Spleen (tissue), 11 donors: ENCODE results near the gene CAPG. TPM values are rescaled to one million over a fixed set of nuclear protein-coding genes. Genes with fewer than 3 reads are reported as not detected.

Experiments
- DNase-seq: peaks from one replicate; pipeline ENCODE4 v3.0.0-alpha.2; 2020
- H3K27ac ChIP-seq, 8 donors: fragments of 200-600 bp; sonication (generic) in 7 of 8; 1 replicate in 4 of 8; 2 replicates in 4 of 8; pipeline versions ENCODE4 v1.5.0 to v1.8.0; 2016 to 2021; ENCODE audit warnings: inconsistent platforms in 4 of 8, mild to moderate bottlenecking in 4 of 8, moderate library complexity in 1 of 8
- H3K27me3 ChIP-seq, 7 donors: fragments of 200-600 bp; sonication (generic) in 6 of 7; replicated peaks in 1 of 7; 1 replicate in 4 of 7; 2 replicates in 3 of 7; pipeline versions ENCODE4 v1.5.0 to v1.8.0; 2016 to 2021; ENCODE audit warnings: inconsistent platforms in 3 of 7, mild to moderate bottlenecking in 1 of 7
- H3K36me3 ChIP-seq, 6 donors: fragments of 200-600 bp; sonication (generic) in 5 of 6; 1 replicate in 4 of 6; 2 replicates in 2 of 6; pipeline versions ENCODE4 v1.5.0 to v1.8.0; 2016 to 2021; ENCODE audit warnings: inconsistent platforms in 2 of 6
- H3K4me1 ChIP-seq, 6 donors: fragments of 200-600 bp; sonication (generic) in 5 of 6; 1 replicate in 3 of 6; 2 replicates in 3 of 6; pipeline versions ENCODE4 v1.5.0 to v1.8.0; 2016 to 2021; ENCODE audit warnings: inconsistent platforms in 3 of 6
- H3K4me3 ChIP-seq, 8 donors: fragments of 200-600 bp; sonication (generic) in 7 of 8; 1 replicate in 4 of 8; 2 replicates in 4 of 8; pipeline versions ENCODE4 v1.5.0 to v1.8.0; 2016 to 2021; ENCODE audit warnings: inconsistent platforms in 4 of 8, mild to moderate bottlenecking in 4 of 8, moderate library complexity in 2 of 8
- H3K9me3 ChIP-seq, 8 donors: fragments of 200-600 bp; sonication (generic) in 7 of 8; 1 replicate in 4 of 8; 2 replicates in 4 of 8; pipeline versions ENCODE4 v1.5.0 to v1.8.0; 2016 to 2021; ENCODE audit warnings: inconsistent platforms in 4 of 8
- CTCF ChIP-seq, 11 experiments: fragments of 200-600 bp in 7 of 11; fragments of 450-650 bp in 4 of 11; sonication (generic) in 4 of 11; IDR thresholded peaks in 8 of 11; conservative IDR thresholded peaks in 3 of 11; 1 replicate in 7 of 11; 2 replicates in 4 of 11; pipeline versions ENCODE4 v1.4.0 to v1.8.0; 2016 to 2021; ENCODE audit warnings: antibody characterized with exemption in 11 of 11, inconsistent platforms in 4 of 11, mild to moderate bottlenecking in 1 of 11
- POLR2A ChIP-seq, 3 donors: fragments of 450-650 bp; IDR thresholded peaks; one replicate each; pipeline ENCODE4 v1.5.1; 2017; ENCODE audit warnings: antibody characterized with exemption in 3 of 3, mild to moderate bottlenecking in 1 of 3
- POLR2AphosphoS5 ChIP-seq, 3 donors: sonication (generic); formaldehyde crosslinking; IDR thresholded peaks; one replicate each; pipeline ENCODE4 v1.5.1; 2017; ENCODE audit warnings: antibody characterized with exemption in 3 of 3
- WGBS, 5 donors: extraction: QIAGEN DNeasy Blood & Tissue Kit in 3 of 5; methylation state at CpG; one replicate each; pipeline versions ENCODE4 v1.1.5 to v1.1.7; 2013 to 2018; 5-methylcytosine and 5-hydroxymethylcytosine counted together
- intact Hi-C: fragments of 100-400 bp; cut with DNase I; formaldehyde crosslinking; loops from one replicate; pipeline ENCODE4 v1.15.0; 2023; ENCODE audit warnings: low total_unique reads
- polyA plus RNA-seq, 3 donors: library from polyadenylated mRNA; stranded (reverse); fragments of 200-250 nt; gene quantifications; one replicate each; pipeline ENCODE4 v1.2.1, GENCODE V29; 2013
- total RNA-seq, 7 donors: library from RNA; depleted of rRNA in 3 of 7; stranded (reverse); fragments of >200 nt in 3 of 7; fragmentation: NEBNext Ultra II Directional in 4 of 7; extraction: Animal tissue kit (Norgen Biotek cat#: 25700) in 4 of 7; gene quantifications; one replicate each; pipeline versions ENCODE4 v1.1.0 to v1.2.1, GENCODE V29; 2016 to 2021
- donor health status: healthy with polysubstance abuse.
- donor health status: DM: no; HTN: no; CAD: no; lungs with moderate emphysema.
- donor health status: DM: no; HTN: no; CAD: no.
- donor health status: Bipolar disorder and iron deficiency.
- donor health status: healthy.
- donor health status: DM: no; HTN: no; CAD: no.
- donor health status: DM: yes; HTN: yes; CAD: no.

Gene CAPG
- total and polyA plus RNA-seq, 10 donors: 31.1 to 196 (median 59.0) TPM

- Histone ChIP-seq H3K4me3 (no peak overlapping the region), H3K9me3 (no peaks in the 10 kb centered on the region), H3K36me3 (peaks cover 3 to 63% (median 18%) of the 10 kb centered on the region in 6 donors), H3K27ac (no peak overlapping the region), H3K27me3 (no peaks in the 10 kb centered on the region), H3K4me1 (peaks cover 11 to 73% (median 51%) of the 10 kb centered on the region in 6 donors)
- WGBS, 5 donors: 93 to 100% (median 96%) methylated on average over 2 of the region's 2 CpGs
- intact Hi-C loops: no loop called here
- TF ChIP-seq POLR2AphosphoS5 (IDR thresholded peaks at IDR 0.05) (no peak), CTCF (IDR thresholded peaks at IDR 0.05 in 8 of 11, conservative IDR thresholded peaks at IDR 0.05 in 3 of 11) (no peak), POLR2A (IDR thresholded peaks at IDR 0.05) (no peak)
- no peak for DNase-seq
Measured at GRCh38 chr2:85356186-85356585, 54.0 kb downstream of the CAPG start.

GRCh38 chr2:85355521-85355920 lies 54.6 kb downstream of the CAPG start:
- DNase-seq: no peak
- Histone ChIP-seq H3K9me3 (no peaks in the 10 kb centered on the region), H3K4me1 (peaks cover 11 to 73% (median 51%) of the 10 kb centered on the region in 6 donors), H3K27me3 (no peaks in the 10 kb centered on the region), H3K4me3 (peak overlapping the region in 7 of 8 donors; percentile 51 to 82 (median 68)), H3K27ac (peak overlapping the region in 3 of 8 donors; percentile 89 to 94 (median 91)), H3K36me3 (peaks cover 5 to 63% (median 24%) of the 10 kb centered on the region in 6 donors)
- intact Hi-C loops: no loop called here
- TF ChIP-seq CTCF (IDR thresholded peaks at IDR 0.05 in 8 of 11, conservative IDR thresholded peaks at IDR 0.05 in 3 of 11) (no peak), POLR2A (IDR thresholded peaks at IDR 0.05) (no peak), POLR2AphosphoS5 (IDR thresholded peaks at IDR 0.05) (no peak)
- 79 to 89% (median 86%) methylated on average over 3 of the region's 3 CpGs for WGBS, 5 donors

GRCh38 chr2:85355073-85355410 lies 55.1 kb downstream of the CAPG start:
- peak; percentile 85 for DNase-seq
- Histone ChIP-seq H3K36me3 (peaks cover 5 to 63% (median 27%) of the 10 kb centered on the region in 6 donors), H3K27me3 (no peaks in the 10 kb centered on the region), H3K4me1 (peaks cover 11 to 73% (median 51%) of the 10 kb centered on the region in 6 donors), H3K27ac (peak overlapping the region; percentile 62 to 94 (median 88)), H3K9me3 (no peaks in the 10 kb centered on the region), H3K4me3 (peak overlapping the region; percentile 51 to 82 (median 64))
- intact Hi-C loops: no loop called here
- TF ChIP-seq POLR2AphosphoS5 (IDR thresholded peaks at IDR 0.05): no peak
- no peak for TF ChIP-seq CTCF (IDR thresholded peaks at IDR 0.05 in 8 of 11, conservative IDR thresholded peaks at IDR 0.05 in 3 of 11)
- no peak for TF ChIP-seq POLR2A (IDR thresholded peaks at IDR 0.05)
- WGBS, 5 donors: 15 to 25% (median 21%) methylated on average over 7 to 10 of the region's 10 CpGs

GRCh38 chr2:85354286-85355072 lies 55.7 kb downstream of the CAPG start, which contains the start of the genes ELMOD3 and RETSAT:
Gene ELMOD3 (plus strand): TSS chr2:85354769. CDS start chr2:85357199, 2,430 bp downstream.
Gene RETSAT (minus strand): TSS chr2:85354528. CDS start chr2:85354507, 21 bp downstream.
- peak in 4 of 11 experiments; percentile 9 to 27 (median 24) for TF ChIP-seq CTCF (IDR thresholded peaks at IDR 0.05 in 8 of 11, conservative IDR thresholded peaks at IDR 0.05 in 3 of 11)
- TF ChIP-seq POLR2AphosphoS5 (IDR thresholded peaks at IDR 0.05): peak; percentile 98
- TF ChIP-seq POLR2A (IDR thresholded peaks at IDR 0.05): peak in 2 of 3 donors; percentile 64 to 81
- Histone ChIP-seq H3K4me3 (peak within 1 kb of the TSS; percentile 51 to 82 (median 64)), H3K27me3 (no peaks in the 10 kb centered on the region), H3K9me3 (no peaks in the 10 kb centered on the region), H3K36me3 (peaks cover 5 to 63% (median 29%) of the 10 kb centered on the region in 6 donors), H3K27ac (peak within 1 kb of the TSS; percentile 62 to 94 (median 88)), H3K4me1 (peaks cover 11 to 73% (median 51%) of the 10 kb centered on the region in 6 donors)
- intact Hi-C loops: no loop called here
- DNase-seq: peak; percentile 98
- WGBS, 5 donors: 0 to 1% (median 1%) methylated on average over 38 to 42 of the region's 42 CpGs
